Fibroblast of peridontal ligament (primary cell): ENCODE measurements around the gene TMEM163.

ENCODE experiments used
- DNase-seq: peaks from one replicate; pipeline ENCODE4 v3.0.0-alpha.2; 2010; ENCODE audit errors: extremely low read depth

The TMEM163 gene

GRCh38 chr2:134457765-134458472, 260.9 kb downstream of the TMEM163 start:
- no peak for DNase-seq

GRCh38 chr2:134457353-134457752, 261.4 kb downstream of the TMEM163 start:
- no peak for DNase-seq

DNA sequence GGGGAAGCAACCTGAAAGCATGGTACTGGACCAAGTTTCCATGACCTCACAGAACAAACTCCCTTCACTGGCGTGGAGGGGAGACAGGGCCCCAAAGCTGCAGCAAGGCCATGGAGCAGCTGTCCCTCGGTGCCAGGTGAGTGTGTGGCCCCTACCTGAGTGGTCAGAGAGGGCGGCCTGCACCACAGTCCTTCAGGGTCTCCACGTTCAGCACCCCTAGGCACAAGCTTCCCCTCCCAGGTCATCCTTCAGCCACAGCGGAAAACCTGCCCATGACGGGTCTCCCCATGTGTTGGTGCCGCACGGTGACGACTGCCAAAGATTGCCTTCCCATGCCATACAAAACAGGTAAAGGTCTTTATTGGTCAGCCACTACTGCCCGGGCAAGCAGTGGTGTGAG, 263.4 kb downstream of the TMEM163 start:
- DNase-seq, result no peak

- DNase-seq, result no peak
Measured at GRCh38 chr2:134454931-134455330, 263.9 kb downstream of the TMEM163 start.

GRCh38 chr2:134454426-134454825, 264.4 kb downstream of the TMEM163 start:
- no peak for DNase-seq

GRCh38 chr2:134453973-134454372, 264.8 kb downstream of the TMEM163 start:
- no peak for DNase-seq

- no peak for DNase-seq
Measured at GRCh38 chr2:134453476-134453875, 265.3 kb downstream of the TMEM163 start.

GRCh38 chr2:134452042-134452733, 266.6 kb downstream of the TMEM163 start:
- no peak for DNase-seq

DNA sequence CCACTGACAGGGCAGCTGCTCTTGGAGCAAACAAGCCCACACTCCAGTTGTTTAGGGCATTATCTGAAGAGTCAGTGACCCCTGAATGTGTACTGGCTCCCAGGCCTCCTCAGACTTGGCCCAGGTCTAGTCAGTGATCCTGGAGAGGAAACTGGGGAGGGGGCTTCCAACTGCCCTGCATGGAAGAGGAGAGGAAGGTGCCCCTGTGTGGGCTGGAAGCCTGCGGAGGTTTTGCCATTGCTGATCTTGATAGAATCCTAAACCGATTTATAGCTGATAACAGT, 267.5 kb downstream of the TMEM163 start:
- no peak for DNase-seq

- DNase-seq, result no peak
Measured at GRCh38 chr2:134449751-134450513, 268.9 kb downstream of the TMEM163 start.

DNA sequence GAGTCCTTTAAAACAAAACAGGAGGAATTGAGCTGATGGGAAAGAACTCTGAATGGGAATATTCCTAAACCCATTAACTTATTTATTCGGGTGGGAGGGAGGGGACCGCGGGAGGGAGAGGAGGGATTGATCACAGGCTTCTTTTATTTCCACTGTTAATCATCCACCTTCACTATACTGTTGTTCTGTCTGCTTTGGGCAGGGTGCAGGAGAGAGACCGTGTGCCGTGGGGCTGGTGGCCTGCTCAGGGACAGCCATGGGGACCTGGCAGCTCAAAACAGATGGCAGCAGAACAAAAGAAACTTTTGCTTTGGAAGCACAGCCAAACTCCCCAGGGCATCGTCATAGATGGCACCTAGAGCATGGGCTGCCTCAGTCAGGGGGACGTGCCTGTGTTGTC, 269.6 kb downstream of the TMEM163 start:
- no peak for DNase-seq

DNA sequence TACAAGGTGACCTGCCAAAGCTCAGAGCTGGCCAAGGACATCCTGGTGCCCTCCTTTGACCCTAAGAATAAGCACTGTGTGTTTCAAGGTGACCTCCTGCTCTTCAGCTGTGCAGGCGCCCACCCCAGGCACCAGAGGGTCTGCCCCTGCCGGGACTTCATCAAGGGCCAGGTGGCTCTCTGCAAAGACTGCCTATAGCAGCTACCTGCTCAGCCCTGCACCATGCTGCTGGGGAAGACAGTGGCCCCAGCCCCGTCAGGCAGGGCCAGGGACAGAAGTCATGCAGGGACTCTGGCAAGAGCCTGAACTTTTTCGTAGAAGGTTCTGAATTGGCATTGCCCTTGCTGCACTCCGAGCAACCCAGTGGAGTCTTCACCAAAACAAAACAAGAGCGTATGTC, 270.1 kb downstream of the TMEM163 start:
- no peak for DNase-seq

- no peak for DNase-seq
Measured at GRCh38 chr2:134447669-134448068, 271.1 kb downstream of the TMEM163 start.

DNA sequence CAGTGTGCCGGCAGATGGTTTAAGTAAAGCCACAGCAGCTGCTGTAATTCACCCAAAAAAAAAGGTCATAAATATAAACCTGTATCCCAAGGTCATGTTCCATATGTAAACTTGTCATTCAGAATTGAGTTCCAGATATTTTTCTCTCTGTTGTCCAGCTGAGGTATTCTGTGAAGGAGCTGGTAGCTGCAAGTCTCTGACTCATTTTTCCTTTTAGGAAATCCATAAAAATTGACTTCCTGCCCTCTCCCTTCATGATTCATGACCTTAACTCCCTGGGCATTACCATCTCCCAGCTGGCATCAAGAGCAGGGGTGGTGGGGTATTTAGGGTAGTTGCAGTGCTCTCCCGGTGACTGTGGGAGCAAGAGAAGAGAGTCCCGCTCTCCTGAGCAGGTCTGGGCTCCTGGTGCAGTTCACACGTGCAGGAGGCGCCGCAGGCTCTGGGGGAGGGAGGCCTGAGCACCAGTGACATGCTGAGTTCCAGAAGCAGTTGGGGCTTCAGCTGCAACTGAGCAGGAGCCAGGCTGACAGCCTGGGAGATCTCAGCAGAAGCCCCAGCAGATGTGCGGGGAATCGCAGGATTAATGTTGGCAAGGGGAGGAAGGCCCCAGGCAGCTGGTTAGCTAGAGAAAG, 272.3 kb downstream of the TMEM163 start:
- peak; percentile 45 for DNase-seq

- no peak for DNase-seq
Measured at GRCh38 chr2:134445985-134446382, 272.8 kb downstream of the TMEM163 start.

DNA sequence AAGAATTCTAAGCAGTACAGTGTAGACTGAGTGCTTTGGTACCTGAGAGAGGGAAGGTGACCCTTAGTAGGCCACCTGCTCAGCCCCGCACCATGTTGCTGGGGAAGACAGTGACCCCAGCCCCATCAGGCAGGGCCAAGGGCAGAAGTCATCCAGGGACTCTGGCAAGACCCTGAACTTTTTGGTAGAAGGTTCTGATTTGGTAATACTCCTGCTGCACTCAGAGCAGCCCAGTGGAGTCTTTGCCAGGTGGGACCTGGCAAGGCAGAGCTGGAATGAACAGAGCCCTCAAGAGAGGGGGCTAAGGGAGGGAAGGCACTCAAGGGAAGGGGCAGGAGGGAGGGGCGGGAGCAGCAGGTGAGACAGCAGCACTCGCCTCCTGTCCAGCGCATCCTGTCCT, 273.7 kb downstream of the TMEM163 start:
- DNase-seq, result no peak

DNA sequence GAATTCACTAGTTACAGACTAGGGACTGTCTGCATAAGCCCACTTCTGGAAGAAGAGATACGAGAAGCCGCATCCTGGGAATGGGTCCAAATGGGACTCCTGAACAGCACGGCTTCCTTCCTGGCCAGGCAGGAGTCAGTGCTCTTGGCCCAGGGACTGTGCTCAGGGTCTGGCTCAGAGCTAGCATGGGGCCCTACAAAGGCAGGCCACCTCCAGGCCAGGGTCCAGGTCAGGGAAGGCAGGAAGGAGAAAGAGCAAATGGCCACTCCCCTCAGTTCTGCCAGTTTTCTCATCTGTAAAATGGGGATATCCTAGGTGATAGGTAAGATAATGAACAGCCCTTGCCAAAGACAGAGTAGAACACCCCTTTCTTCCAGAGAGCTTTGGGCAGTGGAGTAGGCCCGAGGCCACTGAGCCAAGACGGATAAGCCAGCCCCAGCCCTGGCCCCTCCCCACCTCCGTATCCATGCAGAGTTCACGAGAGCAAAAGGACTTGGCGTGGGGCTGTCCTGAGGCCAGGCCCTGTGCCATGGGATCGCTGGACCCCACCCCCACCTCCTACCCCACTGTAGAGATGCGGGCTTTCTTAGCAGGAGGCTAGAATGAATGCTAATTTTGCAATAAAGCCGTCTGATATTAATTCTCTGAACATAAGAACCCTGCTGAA, 274.9 kb downstream of the TMEM163 start:
- no peak for DNase-seq

- no peak for DNase-seq
Measured at GRCh38 chr2:134441153-134441863, 277.5 kb downstream of the TMEM163 start.

DNA sequence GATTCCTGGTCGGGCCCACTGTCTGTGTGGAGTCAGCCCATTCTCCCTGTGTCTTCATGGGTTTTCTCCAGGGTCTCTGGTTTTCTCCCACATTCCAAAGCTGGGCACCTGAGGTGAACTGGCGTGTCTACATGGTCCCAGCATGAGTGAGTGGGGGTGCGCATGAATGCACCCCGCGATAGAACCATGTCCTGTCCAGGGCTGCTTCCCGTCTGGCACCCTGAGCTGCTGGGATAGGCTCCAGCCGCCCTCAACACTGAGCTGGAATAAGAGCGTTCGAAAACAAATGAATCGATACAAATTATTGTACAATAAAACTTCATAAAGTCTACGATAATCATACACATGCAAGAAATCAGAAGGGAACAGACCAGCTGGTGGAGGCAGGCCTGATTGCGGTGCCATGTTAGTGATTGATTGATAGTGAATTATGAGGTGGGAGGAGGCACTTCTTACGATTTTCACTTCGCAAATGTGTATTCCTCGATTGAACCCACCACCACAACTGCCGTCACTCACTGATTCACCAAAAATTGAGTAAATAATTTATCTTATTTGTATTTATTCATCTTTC, 278.4 kb downstream of the TMEM163 start:
- no peak for DNase-seq

GRCh38 chr2:134438371-134438770, 280.4 kb downstream of the TMEM163 start:
- no peak for DNase-seq

- DNase-seq, result no peak
Measured at GRCh38 chr2:134436706-134437105, 282.1 kb downstream of the TMEM163 start.
